SU-DHL-6 (cell line): ENCODE results near the gene FOXR1.

Experiments used
- EZH2phosphoT487 ChIP-seq: fragments of 200-600 bp; sonication (generic), shearing (Covaris generic); conservative IDR thresholded peaks from 2 replicates; pipeline ENCODE4 v1.6.1; 2018; ENCODE audit warnings: mild to moderate bottlenecking, antibody characterized with exemption, low read length, moderate library complexity, mixed read lengths
- TF ChIP-seq, protein P1 (sequence below): fragments of 200-600 bp; sonication (generic); IDR thresholded peaks from one replicate; pipeline ENCODE4 v1.5.1; 2017; ENCODE audit warnings: antibody characterized with exemption, mild to moderate bottlenecking, low read length, moderate library complexity; ENCODE audit not compliant: insufficient read depth, poor library complexity, severe bottlenecking

DNA sequence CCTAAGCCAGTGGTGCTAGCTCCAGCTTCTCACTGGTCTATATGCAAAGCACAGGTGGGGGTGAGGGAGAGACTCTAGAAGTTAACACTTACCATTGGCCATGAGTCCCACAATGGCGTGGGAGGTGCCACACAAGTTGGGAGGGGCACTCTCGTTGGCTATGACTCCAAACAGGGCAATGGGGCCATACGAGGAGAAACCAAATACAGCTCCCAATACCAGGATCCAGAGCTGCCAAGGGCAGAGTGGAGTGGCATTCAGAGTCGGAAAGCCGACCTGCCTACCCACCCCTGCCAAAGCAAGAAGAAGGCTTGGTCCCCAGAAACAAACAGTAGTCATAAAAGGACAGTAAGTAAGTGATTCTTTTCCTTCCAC is 53.5 kb downstream of the FOXR1 start:
- TF ChIP-seq, protein P1, sequence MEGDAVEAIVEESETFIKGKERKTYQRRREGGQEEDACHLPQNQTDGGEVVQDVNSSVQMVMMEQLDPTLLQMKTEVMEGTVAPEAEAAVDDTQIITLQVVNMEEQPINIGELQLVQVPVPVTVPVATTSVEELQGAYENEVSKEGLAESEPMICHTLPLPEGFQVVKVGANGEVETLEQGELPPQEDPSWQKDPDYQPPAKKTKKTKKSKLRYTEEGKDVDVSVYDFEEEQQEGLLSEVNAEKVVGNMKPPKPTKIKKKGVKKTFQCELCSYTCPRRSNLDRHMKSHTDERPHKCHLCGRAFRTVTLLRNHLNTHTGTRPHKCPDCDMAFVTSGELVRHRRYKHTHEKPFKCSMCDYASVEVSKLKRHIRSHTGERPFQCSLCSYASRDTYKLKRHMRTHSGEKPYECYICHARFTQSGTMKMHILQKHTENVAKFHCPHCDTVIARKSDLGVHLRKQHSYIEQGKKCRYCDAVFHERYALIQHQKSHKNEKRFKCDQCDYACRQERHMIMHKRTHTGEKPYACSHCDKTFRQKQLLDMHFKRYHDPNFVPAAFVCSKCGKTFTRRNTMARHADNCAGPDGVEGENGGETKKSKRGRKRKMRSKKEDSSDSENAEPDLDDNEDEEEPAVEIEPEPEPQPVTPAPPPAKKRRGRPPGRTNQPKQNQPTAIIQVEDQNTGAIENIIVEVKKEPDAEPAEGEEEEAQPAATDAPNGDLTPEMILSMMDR = no peak
- TF ChIP-seq EZH2phosphoT487 = no peak
